ENCODE measurements around the gene M1AP. TPM values are rescaled to one million over a fixed set of nuclear protein-coding genes. Genes with fewer than 3 reads are reported as not detected.

Gene M1AP
- total and polyA plus RNA-seq, 9 of the 15 experiments (the other 6 are each of a cell fraction or from before 2014, with no cell fraction given): 0.06 to 0.33 (median 0.11) TPM; not detected in 4

GRCh38 chr2:74573747-74574562 lies 74.2 kb downstream of the M1AP start (continued):
- no peak for TF ChIP-seq NFXL1 (CRISPR knock-in tag; IDR thresholded peaks at IDR 0.05)
- TF ChIP-seq NR3C1 (CRISPR knock-in tag; IDR thresholded peaks at IDR 0.05): no peak
- TF ChIP-seq MEF2D (tag; conservative IDR thresholded peaks at IDR 0.05; ENCODE audit: low read depth): no peak
- TF ChIP-seq PURB (CRISPR knock-in tag; IDR thresholded peaks at IDR 0.05; ENCODE audit: low read depth): no peak
- TF ChIP-seq STAT5B (CRISPR knock-in tag; IDR thresholded peaks at IDR 0.05): no peak
- TF ChIP-seq SMARCE1 (IDR thresholded peaks at IDR 0.05): 0 out of 2 replicates have a peak, but pooled peaks have one; percentile 51
- TF ChIP-seq ZNF444 (CRISPR knock-in tag; IDR thresholded peaks at IDR 0.05): no peak; the same call in 1 of the 2 replicates
- no peak for TF ChIP-seq TEAD4 (IDR thresholded peaks at IDR 0.05; ENCODE audit: low read length)
- TF ChIP-seq TEAD4 (CRISPR knock-in tag; IDR thresholded peaks at IDR 0.05; ENCODE audit: borderline replicate concordance): no peak
- no peak for TF ChIP-seq UBTF (IDR thresholded peaks at IDR 0.05; ENCODE audit: borderline replicate concordance in 1 of 2, low read depth in 2 of 2, low read length in 2 of 2)
- no peak for TF ChIP-seq SMC3 (conservative IDR thresholded peaks at IDR 0.05; ENCODE audit: insufficient read depth, low read depth, low read length)
- peak; percentile 35 for TF ChIP-seq SMAD4 (CRISPR knock-in tag; conservative IDR thresholded peaks at IDR 0.05)
- no peak for TF ChIP-seq ADNP (tag; IDR thresholded peaks at IDR 0.05)
- TF ChIP-seq ZNF436 (CRISPR knock-in tag; IDR thresholded peaks at IDR 0.05): no peak
- TF ChIP-seq JUND (IDR thresholded peaks at IDR 0.05; ENCODE audit: borderline replicate concordance, low read depth, low read length): no peak
- TF ChIP-seq JUND (tag; IDR thresholded peaks at IDR 0.05; ENCODE audit: borderline replicate concordance, low read depth, low read length): no peak; the same call in 2 of the 3 replicates
- TF ChIP-seq HIVEP1 (CRISPR knock-in tag; IDR thresholded peaks at IDR 0.05): no peak
- no peak for TF ChIP-seq ZNF232 (CRISPR knock-in tag; IDR thresholded peaks at IDR 0.05)
- no peak for TF ChIP-seq ARID2 (IDR thresholded peaks at IDR 0.05)
- no peak for TF ChIP-seq DACH1 (IDR thresholded peaks at IDR 0.05; ENCODE audit: partially characterized antibody)
- no peak for TF ChIP-seq RBM15 (IDR thresholded peaks at IDR 0.05; ENCODE audit: insufficient read depth, low read length)
- TF ChIP-seq ZNF384 (IDR thresholded peaks at IDR 0.05; ENCODE audit: low read depth, low read length): peak; percentile 53
- peak in 1 of 2 experiments; percentile 23; a peak in 1 of 4 replicates for TF ChIP-seq MNT (conservative IDR thresholded peaks at IDR 0.05)
- TF ChIP-seq SMARCC2 (IDR thresholded peaks at IDR 0.05; ENCODE audit: low read depth): no peak
- no peak for TF ChIP-seq MEF2A (IDR thresholded peaks at IDR 0.05; ENCODE audit: control insufficient read depth, low read depth, low read length)
- no peak for TF ChIP-seq ZNF133 (CRISPR knock-in tag; IDR thresholded peaks at IDR 0.05)
- no peak for TF ChIP-seq HDAC1 (IDR thresholded peaks at IDR 0.05)
- TF ChIP-seq BHLHE40 (IDR thresholded peaks at IDR 0.05; ENCODE audit: low read length): no peak
